ENCODE results near the gene HIRA. TPM values are rescaled to one million over a fixed set of nuclear protein-coding genes. Genes with fewer than 3 reads are reported as not detected.

HIRA gene
- total and polyA plus RNA-seq, 9 of the 15 experiments (the other 6 are each of a cell fraction or from before 2014, with no cell fraction given): 0.96 to 132 (median 58.4) TPM

DNA sequence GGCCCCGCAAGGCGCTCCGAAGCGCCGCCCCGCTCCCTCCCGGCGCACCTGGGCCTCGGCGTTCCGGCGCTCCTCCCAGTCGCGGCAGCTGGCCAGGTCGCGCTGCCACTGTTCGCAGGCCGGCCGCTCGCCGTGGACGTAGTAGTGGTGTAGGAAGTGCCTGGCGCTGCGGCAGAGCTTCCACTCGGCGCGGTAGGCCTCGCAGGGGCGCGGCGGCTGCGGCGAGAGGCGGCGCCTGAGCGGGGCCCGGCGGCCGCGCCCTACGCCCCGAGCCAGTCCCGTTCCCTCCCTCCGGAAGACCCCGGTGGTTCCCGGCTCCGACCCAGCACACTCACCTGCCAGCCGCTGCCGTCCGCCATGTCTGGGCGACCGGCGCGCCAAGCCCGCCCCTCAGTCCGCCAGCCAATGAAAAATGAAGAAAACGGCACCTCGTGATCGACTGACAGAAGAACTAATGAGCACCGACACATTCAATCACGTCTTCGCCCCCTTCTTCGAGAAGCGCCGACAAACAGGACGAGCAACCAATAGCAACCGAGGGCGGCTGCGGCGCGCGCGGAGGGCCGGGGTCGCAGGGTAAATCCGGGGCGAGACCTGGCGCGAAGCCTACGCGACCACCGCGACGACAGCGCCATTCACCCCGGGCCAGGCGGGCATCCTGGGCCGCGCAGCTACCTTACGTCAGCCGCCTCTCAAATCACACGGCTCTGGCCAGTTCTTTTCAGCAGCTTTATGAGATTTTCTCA, 16.0 kb upstream of the HIRA start, which contains the start of gene C22orf39:
Gene C22orf39 (minus strand): TSS at position 382 of the 746 bp plus-strand sequence. CDS start 23 bp downstream, at position 359.
- ChIA-PET CTCF (ENCODE audit: low intra/inter-chr PET ratio) (interaction anchor here (0.7 kb wide), 1 partner anchor 308 kb away, joined by 4 read pairs; no protein-coding TSS in a partner anchor), POLR2A (interaction anchor here (0.5 to 11.7 kb wide), 22 partner anchors 8 to 1391 kb away, joined by 3 to 284 read pairs (median 4); partner anchors contain the start of genes CDC45, HIRA, MRPL40 and UFD1)
- ATAC-seq (peak; percentile 95), FAIRE-seq (peak; percentile 84), DNase-seq (ENCODE audit: extremely low read depth in 1 of 4, low spot score in 3 of 4) (peak; percentile 99 to 100 (median 100))
- 9% methylated on average over 92 of the region's 92 CpGs for WGBS (ENCODE audit: insufficient coverage, low coverage, missing lambda C conversion rate)
- in situ Hi-C loops (cut with MboI) (no loop called here), intact Hi-C loops (cut with micrococcal nuclease) (loop anchor here (1.0 to 10.0 kb wide), 7 partner anchors 15 to 229 kb away; partner anchors contain the start of genes CDC45, MRPL40 and UFD1)
- BruUV-seq (replicated peaks): no TSS peak
- Histone ChIP-seq H3K9me3 (replicated peaks; ENCODE audit: control insufficient read depth, insufficient read depth, low read depth, low read length) (no peaks in the 10 kb centered on the region), H3K4me3 (peak within 1 kb of the TSS; percentile 73), H4K20me1 (replicated peaks; ENCODE audit: control insufficient read depth, insufficient read depth, low read length) (peaks cover 26% of the 10 kb centered on the region), H3K79me2 (ENCODE audit: control insufficient read depth, insufficient read depth, low read length) (peaks cover 57% of the 10 kb centered on the region), H3K27ac (ENCODE audit: extremely low read depth, low read depth, low read length) (peak within 1 kb of the TSS; percentile 86), H3K36me3 (ENCODE audit: control insufficient read depth, insufficient read depth, low read length) (peaks cover 85% of the 10 kb centered on the region), H3K4me2 (ENCODE audit: insufficient read depth, low read length) (peak within 1 kb of the TSS; percentile 97), H3K4me1 (replicated peaks in 1 of 2; ENCODE audit: control insufficient read depth in 2 of 2, insufficient read depth in 2 of 2, low read length in 2 of 2) (peaks cover 27 to 38% of the 10 kb centered on the region in 2 experiments), H3K27me3 (ENCODE audit: control insufficient read depth in 2 of 2, insufficient read depth in 2 of 2, low read length in 2 of 2) (no peaks in the 10 kb centered on the region), H3K9ac (ENCODE audit: insufficient read depth in 1 of 2, low read depth in 2 of 2, low read length in 2 of 2) (peak within 1 kb of the TSS; percentile 89 to 97), H2AFZ (ENCODE audit: low read depth, low read length) (peak within 1 kb of the TSS; percentile 94), H3K9me1 (ENCODE audit: control insufficient read depth, insufficient read depth, low read length) (no peaks in the 10 kb centered on the region)
- no peak for TF ChIP-seq PURB (CRISPR knock-in tag; IDR thresholded peaks at IDR 0.05; ENCODE audit: low read depth)
- peak; percentile 93 for TF ChIP-seq MEIS2 (IDR thresholded peaks at IDR 0.05; ENCODE audit: partially characterized antibody)
- TF ChIP-seq MYNN (IDR thresholded peaks at IDR 0.05): peak; percentile 55
- no peak for TF ChIP-seq MYNN (CRISPR knock-in tag; IDR thresholded peaks at IDR 0.05)
- peak; percentile 96 for TF ChIP-seq U2AF1 (optimal IDR thresholded peaks at IDR 0.05; ENCODE audit: low read depth, low read length)
- peak; percentile 68 for TF ChIP-seq OTX1 (CRISPR knock-in tag; IDR thresholded peaks at IDR 0.05)
- TF ChIP-seq HDAC1 (IDR thresholded peaks at IDR 0.05): peak in 1 of 2 experiments; percentile 87; a peak in 2 of 4 replicates
- peak; percentile 76; the same call in 1 of the 2 replicates for TF ChIP-seq GTF2A2 (tag; IDR thresholded peaks at IDR 0.05)
- TF ChIP-seq, protein P1, sequence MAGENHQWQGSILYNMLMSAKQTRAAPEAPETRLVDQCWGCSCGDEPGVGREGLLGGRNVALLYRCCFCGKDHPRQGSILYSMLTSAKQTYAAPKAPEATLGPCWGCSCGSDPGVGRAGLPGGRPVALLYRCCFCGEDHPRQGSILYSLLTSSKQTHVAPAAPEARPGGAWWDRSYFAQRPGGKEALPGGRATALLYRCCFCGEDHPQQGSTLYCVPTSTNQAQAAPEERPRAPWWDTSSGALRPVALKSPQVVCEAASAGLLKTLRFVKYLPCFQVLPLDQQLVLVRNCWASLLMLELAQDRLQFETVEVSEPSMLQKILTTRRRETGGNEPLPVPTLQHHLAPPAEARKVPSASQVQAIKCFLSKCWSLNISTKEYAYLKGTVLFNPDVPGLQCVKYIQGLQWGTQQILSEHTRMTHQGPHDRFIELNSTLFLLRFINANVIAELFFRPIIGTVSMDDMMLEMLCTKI (IDR thresholded peaks at IDR 0.05; ENCODE audit: partially characterized antibody): no peak
- TF ChIP-seq WHSC1 (IDR thresholded peaks at IDR 0.05; ENCODE audit: low read length): peak; percentile 41
- peak; percentile 76; the same call in 1 of the 2 replicates for TF ChIP-seq DMBX1 (CRISPR knock-in tag; IDR thresholded peaks at IDR 0.05; ENCODE audit: borderline replicate concordance)
- TF ChIP-seq, protein P2, sequence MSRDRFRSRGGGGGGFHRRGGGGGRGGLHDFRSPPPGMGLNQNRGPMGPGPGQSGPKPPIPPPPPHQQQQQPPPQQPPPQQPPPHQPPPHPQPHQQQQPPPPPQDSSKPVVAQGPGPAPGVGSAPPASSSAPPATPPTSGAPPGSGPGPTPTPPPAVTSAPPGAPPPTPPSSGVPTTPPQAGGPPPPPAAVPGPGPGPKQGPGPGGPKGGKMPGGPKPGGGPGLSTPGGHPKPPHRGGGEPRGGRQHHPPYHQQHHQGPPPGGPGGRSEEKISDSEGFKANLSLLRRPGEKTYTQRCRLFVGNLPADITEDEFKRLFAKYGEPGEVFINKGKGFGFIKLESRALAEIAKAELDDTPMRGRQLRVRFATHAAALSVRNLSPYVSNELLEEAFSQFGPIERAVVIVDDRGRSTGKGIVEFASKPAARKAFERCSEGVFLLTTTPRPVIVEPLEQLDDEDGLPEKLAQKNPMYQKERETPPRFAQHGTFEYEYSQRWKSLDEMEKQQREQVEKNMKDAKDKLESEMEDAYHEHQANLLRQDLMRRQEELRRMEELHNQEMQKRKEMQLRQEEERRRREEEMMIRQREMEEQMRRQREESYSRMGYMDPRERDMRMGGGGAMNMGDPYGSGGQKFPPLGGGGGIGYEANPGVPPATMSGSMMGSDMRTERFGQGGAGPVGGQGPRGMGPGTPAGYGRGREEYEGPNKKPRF (IDR thresholded peaks at IDR 0.05; ENCODE audit: low read depth, low read length): no peak
- TF ChIP-seq HIVEP1 (CRISPR knock-in tag; IDR thresholded peaks at IDR 0.05): 0 out of 2 replicates have a peak, but pooled peaks have one; percentile 16
- TF ChIP-seq CHD4 (IDR thresholded peaks at IDR 0.05; ENCODE audit: insufficient read depth, insufficient replicate concordance, low read depth, low read length, poor library complexity, severe bottlenecking): peak; percentile 68
- TF ChIP-seq ZNF316 (IDR thresholded peaks at IDR 0.05): no peak
- TF ChIP-seq CBX1 (IDR thresholded peaks at IDR 0.05; ENCODE audit: low read depth): peak; percentile 92
- TF ChIP-seq PHF20 (IDR thresholded peaks at IDR 0.05; ENCODE audit: partially characterized antibody): peak; percentile 81
- TF ChIP-seq XRCC5 (IDR thresholded peaks at IDR 0.05; ENCODE audit: low read depth, low read length): 0 out of 2 replicates have a peak, but pooled peaks have one; percentile 49
- TF ChIP-seq TAL1 (IDR thresholded peaks at IDR 0.05): no peak
- TF ChIP-seq ZNF77 (CRISPR knock-in tag; IDR thresholded peaks at IDR 0.05): no peak
- TF ChIP-seq GATAD2A (IDR thresholded peaks at IDR 0.05): peak; percentile 52; the same call in 1 of the 2 replicates
